ENCODE measurements around the gene ZDHHC16. TPM values are rescaled to one million over a fixed set of nuclear protein-coding genes. Genes with fewer than 3 reads are reported as not detected.
"Not testable (repeated sequence)": the region's sequence is repeated elsewhere in the genome, so short reads cannot be mapped to it uniquely, and the experiment has no call there.

The ZDHHC16 gene
- polyA plus RNA-seq, 5 donors = 42.6 to 47.6 (median 47.3) TPM

- DNase-seq = not testable (repeated sequence)
Measured at GRCh38 chr10:97468781-97469180, 22.8 kb downstream of the ZDHHC16 start.

- DNase-seq = no peak
Measured at GRCh38 chr10:97474918-97475317, 28.9 kb downstream of the ZDHHC16 start.

- DNase-seq = no peak
Measured at GRCh38 chr10:97475936-97476594, 30.1 kb downstream of the ZDHHC16 start.

GRCh38 chr10:97479410-97479809, 33.4 kb downstream of the ZDHHC16 start:
- DNase-seq = not testable (repeated sequence)

GRCh38 chr10:97479939-97480338, 34.0 kb downstream of the ZDHHC16 start:
- no peak for DNase-seq

- no peak for DNase-seq
Measured at GRCh38 chr10:97481071-97481470, 35.1 kb downstream of the ZDHHC16 start.

GRCh38 chr10:97482381-97482780, 36.4 kb downstream of the ZDHHC16 start:
- no peak for DNase-seq

GRCh38 chr10:97483506-97483905, 37.5 kb downstream of the ZDHHC16 start:
- no peak for DNase-seq

GRCh38 chr10:97483921-97484320, 37.9 kb downstream of the ZDHHC16 start:
- no peak for DNase-seq

- DNase-seq = no peak
Measured at GRCh38 chr10:97485647-97486281, 39.8 kb downstream of the ZDHHC16 start.

- DNase-seq = no peak
Measured at GRCh38 chr10:97490592-97490991, 44.6 kb downstream of the ZDHHC16 start.

- DNase-seq = no peak
Measured at GRCh38 chr10:97494151-97494550, 48.2 kb downstream of the ZDHHC16 start.

GRCh38 chr10:97494863-97495506, 49.0 kb downstream of the ZDHHC16 start:
- no peak for DNase-seq

- DNase-seq = no peak
Measured at GRCh38 chr10:97497572-97498075, 51.6 kb downstream of the ZDHHC16 start.

- peak; percentile 99 for DNase-seq
Measured at GRCh38 chr10:97498076-97498840, 52.3 kb downstream of the ZDHHC16 start, which contains the start of gene MMS19. TSS of gene MMS19 (minus strand) at chr10:97498422. CDS start at chr10:97498384, 38 bp downstream.

GRCh38 chr10:97498841-97499560, 53.0 kb downstream of the ZDHHC16 start, which contains the start of gene UBTD1:
TSS of gene UBTD1 (plus strand) at chr10:97498924. CDS start at chr10:97499204, 280 bp downstream.
- no peak for DNase-seq

- no peak for DNase-seq
Measured at GRCh38 chr10:97499561-97500296, 53.8 kb downstream of the ZDHHC16 start.

- no peak for DNase-seq
Measured at GRCh38 chr10:97500297-97500575, 54.3 kb downstream of the ZDHHC16 start.

GRCh38 chr10:97502916-97503315, 56.9 kb downstream of the ZDHHC16 start:
- no peak for DNase-seq

GRCh38 chr10:97503406-97503805, 57.4 kb downstream of the ZDHHC16 start:
- no peak for DNase-seq

GRCh38 chr10:97505152-97505551, 59.2 kb downstream of the ZDHHC16 start:
- DNase-seq = no peak
